Activated naive CD4-positive, alpha-beta T cell treated with Interleukin-2 at 50 U/mL for 16 hours (primary cell): ENCODE data around the gene PPP3CA.

ENCODE experiments used
- DNase-seq: peaks from one replicate; pipeline ENCODE4 v3.0.0-alpha.2; 2020

Gene PPP3CA

DNA sequence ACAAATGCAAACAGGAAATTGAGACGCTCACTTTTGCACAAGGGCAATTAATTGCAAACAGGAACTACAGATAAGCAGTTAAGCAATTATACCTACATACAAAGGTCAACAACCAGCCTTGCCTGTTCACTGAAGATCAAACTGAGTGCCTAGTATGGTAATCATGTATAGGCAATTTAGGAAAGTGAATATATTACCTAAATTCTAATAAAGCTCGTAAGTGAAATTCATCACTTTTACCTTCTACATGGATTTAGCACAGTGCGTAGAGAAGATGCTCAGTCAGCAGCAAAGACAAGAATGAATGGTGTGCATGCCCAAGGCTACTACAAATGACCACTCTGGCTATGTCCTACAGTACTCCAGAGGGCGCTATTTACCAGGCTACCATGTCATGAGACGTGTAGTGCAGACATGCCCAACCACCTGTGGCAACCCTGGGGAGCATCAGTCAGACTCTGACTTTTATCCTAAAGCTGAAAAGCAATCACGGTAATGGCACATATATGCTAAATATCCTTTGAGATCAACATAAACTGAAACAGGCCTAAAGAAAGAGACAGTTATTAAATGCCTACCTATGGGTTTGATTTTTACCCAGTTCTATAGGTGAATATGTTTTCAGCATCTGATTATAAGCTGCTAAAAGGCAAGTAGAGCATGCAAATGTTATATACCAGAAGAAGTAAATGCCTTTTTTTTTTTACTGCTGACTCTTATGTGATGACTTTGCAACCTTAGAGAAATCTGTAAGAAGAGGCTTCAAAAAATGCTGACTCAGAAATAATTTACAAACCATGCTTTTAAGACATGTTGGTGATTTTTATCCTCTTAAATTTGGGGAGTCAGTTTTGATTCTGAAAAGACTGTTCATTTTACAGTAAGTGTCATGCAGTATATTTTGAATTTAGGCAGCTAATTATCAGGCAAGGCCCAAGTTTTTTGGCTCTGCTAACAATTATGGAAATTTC is 178.0 kb downstream of the PPP3CA start:
- DNase-seq = peak; percentile 45

DNA sequence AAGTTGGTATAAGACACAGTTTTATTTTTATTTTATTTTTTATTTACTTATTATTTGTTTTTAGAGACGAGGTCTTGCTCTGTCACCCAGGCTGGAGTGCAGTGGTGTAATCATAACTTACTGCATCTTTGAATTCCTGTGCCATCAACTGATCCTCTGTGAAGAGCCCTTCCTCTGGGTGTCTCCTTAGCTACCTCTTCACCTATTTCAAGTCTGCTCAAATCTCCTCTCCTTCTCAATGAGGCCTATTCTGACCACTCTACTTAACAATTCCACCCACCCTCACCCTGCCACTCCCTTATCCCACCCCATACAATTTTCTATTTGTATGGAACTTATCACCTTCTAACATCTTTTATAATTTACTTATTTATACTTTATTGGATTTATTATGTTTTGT is 183.4 kb downstream of the PPP3CA start:
- no peak for DNase-seq

DNA sequence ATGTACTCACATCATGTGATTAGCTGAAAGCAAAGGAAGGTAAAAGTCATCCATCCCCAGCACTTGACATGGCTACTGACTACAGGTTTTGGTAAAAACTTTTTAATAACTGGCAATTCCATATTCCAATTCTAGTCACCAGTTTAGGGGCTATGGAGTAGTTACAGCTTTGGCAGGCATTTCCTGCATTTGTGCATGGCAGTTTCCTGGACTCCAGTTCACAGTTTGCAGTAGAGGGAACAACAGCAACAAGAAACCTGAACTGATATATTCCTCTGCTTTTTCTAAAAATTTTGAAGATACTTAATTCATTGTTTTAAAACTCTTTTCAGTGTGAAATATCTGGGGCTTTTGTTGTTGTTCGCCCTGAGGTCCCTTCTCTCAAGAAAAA is 184.3 kb downstream of the PPP3CA start:
- no peak for DNase-seq

DNA sequence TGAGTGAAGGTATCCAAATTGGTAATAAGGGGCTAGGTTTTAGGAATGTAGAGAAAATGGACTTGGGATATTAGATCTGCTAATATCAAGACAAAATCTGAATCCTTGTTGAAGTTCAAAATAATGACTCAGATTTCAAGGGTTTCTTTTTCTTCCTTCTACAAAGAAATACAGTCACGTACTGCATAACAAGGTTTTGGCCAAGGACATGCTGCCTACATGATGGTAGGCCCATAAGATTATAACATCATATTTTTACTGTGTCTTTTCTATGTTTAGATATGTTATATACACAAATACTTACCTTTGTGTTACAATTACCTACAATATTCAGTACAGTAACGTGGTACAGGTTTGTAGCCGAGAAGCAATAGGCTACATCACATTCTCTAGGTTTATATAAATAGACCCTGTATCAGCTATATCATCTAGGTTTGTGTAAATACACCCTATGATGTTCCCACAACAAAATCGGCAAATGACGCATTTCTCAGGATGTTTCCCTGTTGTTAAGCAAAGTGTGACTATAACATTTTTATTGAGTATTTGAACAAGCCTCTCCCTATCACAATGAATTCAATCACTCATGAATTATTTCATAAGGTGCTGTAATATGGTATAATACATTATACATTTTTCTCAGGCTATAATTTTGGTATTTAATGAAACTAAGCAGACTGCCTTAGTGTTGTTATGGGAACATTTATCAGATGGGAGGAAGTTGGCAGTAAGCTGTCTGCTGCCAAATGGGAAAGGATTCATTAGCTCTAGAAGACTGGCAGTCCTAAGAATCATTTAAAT is 186.3 kb downstream of the PPP3CA start:
- no peak for DNase-seq

DNA sequence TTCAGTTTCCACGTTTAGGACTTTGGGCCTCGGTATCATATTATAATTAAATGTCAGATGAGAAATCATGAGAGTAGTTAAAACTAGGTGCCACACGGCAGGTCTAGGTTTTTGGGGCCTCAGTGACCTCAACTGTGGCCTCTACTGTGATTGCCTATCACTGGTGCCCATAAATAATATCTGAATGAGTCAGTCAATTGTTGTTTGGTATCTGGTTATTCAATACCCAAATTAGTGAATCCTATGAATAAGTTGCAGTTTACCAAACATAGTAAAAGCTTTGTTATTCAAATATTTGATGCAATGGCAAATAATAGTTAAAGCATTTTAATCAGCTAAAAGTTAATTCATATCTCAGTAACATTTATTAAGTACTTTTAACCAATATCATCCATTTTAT is 188.8 kb downstream of the PPP3CA start:
- no peak for DNase-seq

DNA sequence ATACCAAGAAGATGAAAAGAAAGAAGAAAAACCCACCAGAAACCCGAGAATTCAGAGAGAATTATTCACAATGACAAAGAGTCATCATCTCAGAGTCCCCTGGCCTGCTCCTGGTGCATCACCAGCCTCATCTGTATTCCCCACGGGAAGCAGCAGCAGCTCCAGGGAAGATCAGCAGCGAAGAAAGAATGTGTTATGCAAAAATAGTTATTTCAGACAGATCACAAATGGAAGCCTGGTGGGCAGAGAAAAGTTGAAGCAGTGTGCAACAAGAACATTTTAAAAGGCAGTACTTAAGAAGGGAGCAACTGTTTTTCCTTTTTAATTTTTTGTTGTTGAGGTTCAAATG is 189.2 kb downstream of the PPP3CA start:
- DNase-seq = no peak

DNA sequence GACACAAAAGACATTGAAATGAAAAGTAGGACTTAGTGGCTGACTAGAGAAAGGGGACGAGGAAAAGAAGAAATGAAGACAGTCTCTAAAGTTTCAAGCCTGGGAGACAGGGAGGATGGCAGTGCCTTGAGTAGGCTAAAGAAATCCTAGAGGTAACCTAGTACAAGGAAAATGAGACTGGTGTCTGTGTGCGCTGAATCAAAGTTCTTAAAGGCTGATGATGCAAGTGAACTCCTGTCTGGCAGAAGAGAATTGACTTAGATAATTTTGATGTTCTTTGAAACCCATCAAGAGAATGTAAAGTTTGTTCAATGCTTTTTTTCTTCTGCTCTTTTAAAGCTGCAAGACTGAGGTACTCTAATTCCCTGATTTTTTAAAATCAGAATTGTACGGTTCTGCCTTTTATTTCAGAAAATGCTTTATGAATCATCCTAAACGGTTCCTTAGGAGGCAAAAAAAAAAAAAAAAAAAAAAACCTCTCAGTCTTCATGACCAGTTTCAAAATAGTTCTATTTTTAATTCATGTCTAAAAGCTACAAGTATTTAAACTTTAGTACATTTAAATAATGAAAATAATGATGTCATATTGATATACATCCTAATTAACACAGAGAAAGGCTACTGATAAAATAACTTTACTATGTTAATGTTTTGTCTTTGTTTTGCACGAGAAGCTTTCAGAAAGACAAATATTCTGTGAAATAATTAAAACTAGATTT is 189.8 kb downstream of the PPP3CA start:
- DNase-seq = no peak

DNA sequence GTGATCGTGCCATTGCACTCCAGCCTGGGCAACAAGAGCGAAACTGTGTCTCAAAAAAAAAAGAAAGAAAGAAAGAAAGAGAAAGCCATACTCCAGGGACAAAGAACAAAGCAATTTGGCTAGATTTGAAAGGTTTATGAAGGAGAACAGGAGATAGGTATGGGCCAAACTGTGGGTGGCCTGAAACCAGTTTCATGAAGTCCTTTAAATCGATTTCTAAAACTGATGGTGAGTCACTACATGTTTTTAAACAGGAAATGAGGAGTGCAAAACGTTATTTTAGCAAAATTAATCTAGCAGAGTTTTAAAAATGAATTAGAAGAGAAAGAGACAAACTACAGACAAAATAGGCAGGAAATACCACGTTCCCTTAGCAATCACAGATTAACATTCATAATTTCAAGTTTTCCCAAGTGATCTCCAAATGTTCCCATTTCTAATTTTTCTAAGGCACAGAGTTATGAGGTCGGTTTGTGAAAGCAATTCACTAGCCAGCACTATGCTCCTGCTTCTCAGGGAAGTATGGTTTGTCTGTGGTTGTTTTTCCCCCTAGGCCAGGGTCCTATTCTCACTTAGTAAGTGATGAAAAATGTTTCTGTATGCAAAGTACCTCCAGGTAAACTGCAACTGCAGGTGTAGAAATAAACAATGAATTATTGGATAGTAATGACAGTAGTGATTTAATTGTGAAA is 190.6 kb downstream of the PPP3CA start:
- no peak for DNase-seq

DNA sequence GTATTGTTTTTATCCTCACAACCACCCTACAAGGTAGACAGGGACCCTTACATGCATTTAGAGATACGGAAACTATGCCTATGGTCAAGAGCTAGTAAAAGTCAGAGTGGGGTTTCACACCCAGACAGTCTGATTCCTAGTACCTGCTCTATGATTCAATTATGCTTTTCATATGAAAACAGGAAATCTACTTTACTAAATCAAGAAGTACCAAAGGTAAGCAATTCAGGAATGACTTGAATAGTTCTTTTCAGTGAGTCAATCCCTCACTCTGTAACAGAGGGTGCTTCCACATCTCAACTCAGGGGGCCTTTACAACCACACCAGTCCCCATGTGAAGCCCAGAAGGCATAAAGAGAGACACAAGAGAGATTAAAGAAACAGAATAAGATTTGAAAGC is 191.4 kb downstream of the PPP3CA start:
- peak; percentile 9 for DNase-seq

DNA sequence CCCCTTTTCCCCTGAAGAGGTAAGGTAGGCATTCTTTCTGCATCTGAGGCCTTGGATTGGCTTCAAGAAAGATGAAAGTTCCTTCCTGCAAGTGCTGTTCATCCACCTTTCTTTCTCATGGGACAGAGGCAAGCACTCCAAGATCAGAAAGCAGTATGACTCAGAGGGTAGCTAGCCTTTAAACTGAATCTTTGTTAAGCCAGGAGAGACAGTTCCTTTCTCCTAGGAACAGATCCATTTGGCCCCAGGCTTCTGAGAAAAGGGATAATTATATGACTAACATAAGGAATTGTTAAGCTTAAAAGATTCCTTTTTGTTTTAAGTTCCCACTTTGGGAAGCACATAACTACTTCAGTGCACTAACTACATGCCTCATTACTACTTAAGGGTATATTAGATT is 192.0 kb downstream of the PPP3CA start:
- DNase-seq = no peak

DNA sequence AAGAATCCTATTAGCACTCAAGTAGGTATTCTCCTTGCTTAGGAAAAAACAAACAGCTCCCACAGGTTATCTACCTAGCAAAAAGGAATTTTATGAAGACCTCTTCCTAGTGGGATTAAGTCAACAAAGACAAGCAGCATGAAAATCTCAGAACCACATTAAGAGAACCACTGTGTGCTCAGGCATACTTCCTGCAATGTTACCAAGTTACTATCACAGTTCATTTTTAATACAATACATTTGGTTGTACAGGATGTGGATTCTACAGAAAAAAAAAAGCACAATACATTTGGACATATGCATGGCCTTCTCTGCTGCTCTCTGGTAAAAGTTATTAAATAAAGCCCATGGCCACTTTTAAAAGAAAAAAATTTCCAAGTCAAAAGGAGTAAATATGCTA is 193.7 kb downstream of the PPP3CA start:
- DNase-seq = no peak

DNA sequence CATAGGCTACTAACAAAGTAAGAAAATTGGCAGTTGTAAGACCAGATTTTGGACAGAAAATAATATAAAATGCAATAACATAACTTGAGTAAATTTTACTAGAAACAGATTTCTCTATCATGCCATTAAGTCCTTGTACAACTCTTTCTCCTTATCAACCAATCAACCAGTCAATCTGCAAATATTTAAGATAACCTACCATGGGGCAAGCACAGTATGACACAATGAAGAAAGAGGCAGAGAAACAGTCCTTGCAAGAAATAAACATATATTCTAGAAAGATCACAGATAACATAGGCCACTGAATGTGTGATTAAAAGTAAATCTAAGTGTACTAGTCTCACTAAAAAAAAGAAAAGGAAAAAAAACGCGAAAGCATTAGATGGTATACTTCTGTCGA is 194.8 kb downstream of the PPP3CA start:
- DNase-seq = no peak

DNA sequence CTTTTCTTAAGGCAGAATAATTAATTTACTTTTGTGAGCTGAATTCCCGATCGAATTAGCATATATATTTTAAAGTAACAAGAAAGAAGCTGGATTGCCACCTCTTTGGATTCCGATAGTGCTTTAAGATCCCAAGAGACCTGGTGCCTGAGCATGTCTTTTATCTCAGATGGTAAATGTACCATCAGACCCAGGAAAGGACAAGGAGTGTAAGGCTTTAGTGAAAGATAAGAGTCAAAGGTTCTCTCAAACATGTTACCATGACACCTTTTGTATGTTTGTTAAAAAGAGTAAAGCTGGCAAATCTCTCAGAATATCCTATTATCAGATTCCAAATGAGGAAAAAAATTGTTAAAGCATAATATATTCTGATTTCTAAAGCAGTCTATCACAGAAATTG is 198.8 kb downstream of the PPP3CA start:
- no peak for DNase-seq

DNA sequence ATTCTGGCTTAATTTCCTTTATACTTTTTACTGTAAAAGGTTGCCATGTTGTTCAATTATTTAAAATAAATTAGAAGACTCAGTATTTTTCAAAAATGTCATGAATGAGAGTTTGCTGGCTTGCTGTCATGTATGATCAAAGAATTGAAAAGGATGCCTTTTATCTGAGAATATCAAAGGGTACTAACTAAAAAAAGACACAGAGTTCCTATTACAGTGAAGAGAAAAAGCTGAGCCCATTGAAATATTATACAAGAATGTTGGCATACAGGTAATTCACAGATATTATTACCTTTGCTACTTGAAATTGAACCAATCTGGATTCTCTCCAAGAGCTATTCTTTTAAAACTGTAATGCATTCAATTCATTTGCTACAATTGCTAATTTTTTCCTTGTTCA is 200.0 kb downstream of the PPP3CA start:
- DNase-seq = no peak

DNA sequence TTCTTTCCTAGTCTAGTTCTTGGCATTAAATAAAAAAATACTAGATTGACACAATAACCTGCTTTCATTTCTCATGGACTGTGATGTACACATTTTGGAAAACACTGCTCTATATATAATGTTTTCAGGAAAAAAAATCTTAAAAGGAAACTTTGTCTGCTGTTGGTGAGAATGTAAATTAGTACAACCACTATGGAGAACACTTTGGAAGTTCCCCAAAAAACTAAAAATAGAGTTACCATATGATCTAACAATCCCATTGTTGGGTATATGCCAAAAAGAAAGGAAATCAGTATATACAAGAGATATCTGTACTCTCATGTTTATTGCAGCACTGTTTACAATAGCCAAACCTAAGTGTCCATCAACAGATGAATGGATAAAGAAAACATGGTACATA is 202.3 kb downstream of the PPP3CA start:
- DNase-seq = no peak

DNA sequence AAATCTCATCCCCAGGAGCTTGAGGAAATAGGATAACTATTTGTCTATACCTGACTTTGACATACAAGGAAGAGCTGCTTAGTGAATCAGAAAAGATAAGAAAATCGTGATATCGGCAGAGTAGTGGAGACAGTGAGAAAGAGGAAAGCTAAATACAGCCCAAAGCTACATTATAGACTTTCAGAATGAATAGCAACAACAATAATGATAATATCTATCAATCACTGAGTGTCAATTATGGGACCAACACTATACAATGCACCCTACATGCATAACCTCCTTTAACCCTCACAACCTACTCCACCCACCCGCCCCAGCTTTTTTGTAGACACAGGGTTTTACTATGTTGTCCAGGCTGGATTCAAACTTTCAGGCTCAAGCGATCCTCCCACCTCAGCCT is 205.1 kb downstream of the PPP3CA start:
- DNase-seq = no peak

DNA sequence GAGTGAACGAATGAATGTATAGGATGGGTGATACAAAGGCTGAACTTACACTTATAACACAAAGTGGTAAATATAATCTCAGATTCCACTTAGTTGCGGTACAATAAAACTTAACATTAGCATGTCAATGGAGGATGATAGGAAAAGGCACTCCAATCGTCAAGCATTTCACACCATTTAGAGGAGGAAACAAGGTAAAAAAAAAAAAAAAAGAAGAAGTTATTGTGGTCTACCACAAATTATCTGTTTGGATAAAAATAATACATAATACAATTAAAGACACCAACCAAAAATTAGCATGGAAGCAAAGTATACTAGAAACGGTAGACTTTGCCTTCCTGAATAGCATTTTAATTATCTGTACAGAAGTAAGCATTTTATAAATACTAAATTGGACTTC is 205.5 kb downstream of the PPP3CA start:
- no peak for DNase-seq

DNA sequence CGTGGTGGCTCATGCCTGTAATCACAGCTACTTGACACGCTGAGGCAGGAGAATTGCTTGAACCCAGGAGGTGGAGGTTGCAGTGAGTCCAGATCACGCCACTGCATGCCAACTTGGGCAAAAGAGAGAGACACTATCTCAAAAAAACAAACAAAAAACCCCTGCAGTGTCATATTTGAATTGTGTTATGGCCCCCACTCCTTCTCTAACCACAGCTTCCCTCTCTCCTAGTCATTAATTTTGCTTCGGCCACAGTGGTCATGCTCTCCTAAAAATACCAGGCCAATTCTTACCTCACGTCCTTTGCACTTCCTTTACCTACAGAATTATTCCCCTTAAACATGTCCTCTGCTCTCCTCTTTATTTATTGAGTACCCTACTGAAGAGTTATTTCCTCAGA is 206.1 kb downstream of the PPP3CA start:
- DNase-seq = no peak

DNA sequence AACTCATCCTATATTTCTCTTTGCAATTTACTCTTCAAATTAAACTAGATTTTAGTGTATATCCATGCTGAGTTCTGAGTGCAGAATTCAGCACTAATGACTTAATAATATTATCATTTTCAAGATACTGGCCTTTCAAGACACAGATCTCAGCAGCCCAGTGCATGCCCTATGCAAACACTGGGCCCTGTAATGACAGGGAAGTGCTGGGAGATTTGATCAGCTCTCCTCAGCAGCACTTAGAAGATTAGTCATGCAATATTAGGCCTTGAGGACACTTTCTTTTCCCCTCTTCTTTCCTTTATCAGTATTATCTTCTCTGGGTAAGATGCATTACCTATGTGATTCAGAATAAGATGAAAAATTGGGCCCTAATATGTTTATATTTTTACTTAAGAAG is 207.1 kb downstream of the PPP3CA start:
- DNase-seq = no peak

DNA sequence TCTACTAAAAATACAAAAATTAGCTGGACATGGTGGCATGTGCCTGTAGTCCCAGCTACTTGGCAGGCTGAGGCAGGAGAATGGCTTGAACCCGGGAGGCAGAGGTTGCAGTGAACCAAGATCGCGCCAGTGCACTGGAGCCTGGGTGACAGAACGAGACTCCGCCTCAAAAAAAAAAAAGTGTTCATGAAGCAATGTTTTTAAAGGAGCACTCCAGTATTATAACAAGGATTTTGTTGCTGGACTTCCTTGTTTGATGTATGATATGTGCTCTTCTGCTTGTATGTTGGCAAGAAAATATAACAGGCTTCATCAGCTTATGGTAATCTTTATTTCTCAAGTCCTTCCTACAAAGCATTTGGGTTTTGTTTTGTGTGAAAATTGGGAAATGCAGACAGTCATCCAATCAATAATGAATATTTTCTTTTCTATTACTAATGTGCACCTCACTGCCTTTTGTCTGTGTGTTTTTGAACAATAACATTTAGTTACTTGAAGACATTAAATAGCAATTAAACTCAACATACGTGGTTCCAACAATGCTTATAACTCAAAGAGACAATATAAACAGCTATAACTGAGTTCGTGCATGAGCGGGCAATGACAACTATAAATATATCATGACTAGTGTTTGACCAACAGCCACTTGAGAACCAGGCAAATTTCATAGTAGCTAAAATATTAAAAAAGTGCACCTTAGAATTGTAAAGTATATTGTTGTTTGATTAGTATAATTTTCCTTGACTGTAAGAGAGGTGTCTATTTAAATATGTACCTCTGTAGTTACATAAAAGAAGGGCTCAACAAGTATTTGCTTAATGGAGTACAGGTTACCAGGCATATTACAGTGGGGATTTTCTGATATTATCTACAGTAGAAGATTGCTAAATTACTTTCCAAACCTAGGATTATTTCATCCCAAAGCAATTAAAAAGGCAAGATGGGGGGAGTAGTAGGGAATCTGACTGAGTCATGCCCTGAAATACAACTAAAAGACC is 210.7 kb downstream of the PPP3CA start:
- DNase-seq = no peak

DNA sequence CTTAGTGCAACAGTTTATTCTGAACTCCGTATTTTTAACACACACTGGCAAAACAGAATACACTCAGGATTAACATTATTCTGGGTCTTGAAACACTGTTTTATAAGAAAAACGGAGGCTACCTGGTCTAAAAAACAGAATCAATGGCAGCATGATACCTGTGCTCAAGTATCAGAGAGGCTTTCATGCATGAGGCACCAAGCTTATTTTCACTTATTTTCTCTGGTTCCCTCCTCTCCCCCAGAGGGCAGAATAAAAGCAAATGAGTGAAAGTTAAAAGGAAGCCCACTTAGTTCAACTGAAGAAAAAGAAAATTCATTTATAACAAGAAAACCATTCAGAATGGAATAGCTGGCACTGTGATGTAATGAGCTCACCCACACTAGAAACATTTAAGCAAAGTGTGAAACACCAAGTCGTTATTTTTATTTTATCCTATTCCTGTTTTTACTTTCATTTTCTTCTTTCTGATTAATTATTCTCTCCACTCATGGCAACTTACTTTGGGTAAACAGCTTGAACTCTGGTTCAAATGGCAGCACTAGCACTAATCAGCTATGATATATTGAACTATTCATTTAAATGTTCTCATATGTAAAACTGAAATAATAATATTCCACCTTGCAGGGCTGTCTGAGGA is 211.8 kb downstream of the PPP3CA start:
- DNase-seq = no peak
